HG02678 (cell line): ENCODE results near the gene SUZ12.
"Not testable (repeated sequence)": the region's sequence is repeated elsewhere in the genome, so short reads cannot be mapped to it uniquely, and the experiment has no call there.

Source experiments
- ATAC-seq: cut with Tn5 transposase; IDR thresholded peaks from one replicate; pipeline ENCODE4 v1.9.1; 2021; ENCODE audit warnings: mild to moderate bottlenecking, moderate library complexity; ENCODE audit not compliant: unreplicated experiment

SUZ12 gene

GRCh38 chr17:32033812-32034211, 97.0 kb downstream of the SUZ12 start:
- ATAC-seq = not testable (repeated sequence)

- not testable (repeated sequence) for ATAC-seq
Measured at GRCh38 chr17:32040246-32040645, 103.4 kb downstream of the SUZ12 start.

GRCh38 chr17:32041306-32041875, 104.6 kb downstream of the SUZ12 start:
- ATAC-seq = not testable (repeated sequence)

- not testable (repeated sequence) for ATAC-seq
Measured at GRCh38 chr17:32042266-32042665, 105.5 kb downstream of the SUZ12 start.

GRCh38 chr17:32045611-32046010, 108.8 kb downstream of the SUZ12 start:
- not testable (repeated sequence) for ATAC-seq

GRCh38 chr17:32047663-32048062, 110.9 kb downstream of the SUZ12 start:
- not testable (repeated sequence) for ATAC-seq
